ENCODE data around the gene FAM222A. TPM values are rescaled to one million over a fixed set of nuclear protein-coding genes. Genes with fewer than 3 reads are reported as not detected.

Gene FAM222A
- total RNA-seq, 1 experiment from 2014 or later: 3.7 TPM

- CTCF ChIA-PET: interaction anchor here (0.7 kb wide), 1 partner anchor 22 kb away, joined by 3 read pairs; no protein-coding TSS in a partner anchor
- Histone ChIP-seq H3K4me3 (replicated peaks in 1 of 2; ENCODE audit: low read depth in 1 of 2, low read length in 2 of 2) (no peak overlapping the region), H3K4me2 (ENCODE audit: low read length) (no peak overlapping the region), H3K9me2 (ENCODE audit: insufficient read depth) (no peaks in the 10 kb centered on the region), H2AFZ (ENCODE audit: low read depth, low read length, poor library complexity, severe bottlenecking) (no peak overlapping the region), H3K9me3 (ENCODE audit: control insufficient read depth in 1 of 2, insufficient read depth in 1 of 2, low read depth in 1 of 2, low read length in 2 of 2) (no peaks in the 10 kb centered on the region), H3K9ac (ENCODE audit: low read length) (no peak overlapping the region), H3K36me3 (ENCODE audit: control insufficient read depth in 1 of 2, insufficient read depth in 2 of 2, low read length in 2 of 2) (no peaks in the 10 kb centered on the region), H3K79me2 (ENCODE audit: insufficient read depth, low read length) (no peaks in the 10 kb centered on the region), H3K4me1 (ENCODE audit: control insufficient read depth in 1 of 2, insufficient read depth in 2 of 2, low read length in 2 of 2) (peaks cover 6 to 17% of the 10 kb centered on the region in 2 experiments; a peak in 3 of 4 replicates), H3K27ac (ENCODE audit: low read depth, low read length) (no peak overlapping the region), H3K27me3 (ENCODE audit: insufficient read depth, low read length) (no peaks in the 10 kb centered on the region), H4K20me1 (ENCODE audit: insufficient read depth) (no peaks in the 10 kb centered on the region)
- POLR2A ChIA-PET: no interaction called here
- intact Hi-C loops (cut with micrococcal nuclease): no loop called here
- DNase-seq (ENCODE audit: low read depth, low spot score) (no peak), ATAC-seq (no peak)
- BruUV-seq (replicated peaks): no TSS peak
- no peak for TF ChIP-seq SRF (IDR thresholded peaks at IDR 0.05; ENCODE audit: low read depth)
- no peak for TF ChIP-seq RAD21 (IDR thresholded peaks at IDR 0.05; ENCODE audit: low read depth)
- no peak for TF ChIP-seq YY1 (IDR thresholded peaks at IDR 0.05; ENCODE audit: extremely low read depth, insufficient replicate concordance, low read depth, low read length)
- TF ChIP-seq EGR1 (IDR thresholded peaks at IDR 0.05; ENCODE audit: low read depth): no peak
- no peak for TF ChIP-seq MAX (IDR thresholded peaks at IDR 0.05)
- TF ChIP-seq ZBTB33 (IDR thresholded peaks at IDR 0.05; ENCODE audit: extremely low read depth, insufficient replicate concordance, low read length): no peak
- no peak for TF ChIP-seq CEBPB (IDR thresholded peaks at IDR 0.05; ENCODE audit: low read depth)
- no peak for TF ChIP-seq POLR2A (IDR thresholded peaks at IDR 0.05; ENCODE audit: borderline replicate concordance, extremely low read depth, insufficient read depth, insufficient read length)
- TF ChIP-seq ZNF274 (IDR thresholded peaks at IDR 0.05; ENCODE audit: low read depth, low read length): no peak
- TF ChIP-seq EZH2phosphoT487 (IDR thresholded peaks at IDR 0.05; ENCODE audit: borderline replicate concordance): no peak
- no peak for TF ChIP-seq CBX3 (IDR thresholded peaks at IDR 0.05; ENCODE audit: low read depth)
- TF ChIP-seq CTCF (IDR thresholded peaks at IDR 0.05 in 2 of 3, conservative IDR thresholded peaks at IDR 0.05 in 1 of 3; ENCODE audit: borderline replicate concordance in 1 of 3, insufficient read depth in 1 of 3, low read depth in 2 of 3, low read length in 2 of 3): no peak
- TF ChIP-seq ZFX (IDR thresholded peaks at IDR 0.05): no peak
- no peak for TF ChIP-seq REST (IDR thresholded peaks at IDR 0.05; ENCODE audit: low read depth)
- RAD21 ChIA-PET (ENCODE audit: low non-redundant PET in 1 of 2, low total read pairs in 2 of 2, uncharacterized antibody in 2 of 2, unreplicated experiment in 2 of 2): no interaction called here
These were observed 4.0 kb downstream of the FAM222A start for GRCh38 chr12:109717390-109718357.
